Transverse colon (tissue), 4 donors: ENCODE data around the gene ITGB6. TPM values are rescaled to one million over a fixed set of nuclear protein-coding genes. Genes with fewer than 3 reads are reported as not detected.
A peak's percentile ranks its signal among the peaks of the same experiment; 100 is the strongest.

Source experiments
- DNase-seq: peaks from one replicate; pipeline ENCODE4 v3.0.0-alpha.2; 2019
- H3K27ac ChIP-seq, 4 donors: fragments of 200-600 bp; sonication (generic); 2 replicates each; pipeline ENCODE4 v1.5.1; 2016 to 2018; ENCODE audit warnings: inconsistent platforms in 4 of 4
- H3K27me3 ChIP-seq: fragments of 200-600 bp; sonication (generic); 2 replicates; pipeline ENCODE4 v1.5.1; 2017; ENCODE audit warnings: inconsistent platforms
- H3K36me3 ChIP-seq, 4 donors: fragments of 200-600 bp; sonication (generic); 2 replicates each; pipeline ENCODE4 v1.5.1; 2017 to 2019; ENCODE audit warnings: inconsistent platforms in 4 of 4
- H3K4me1 ChIP-seq, 4 donors: fragments of 200-600 bp; sonication (generic); 2 replicates each; pipeline ENCODE4 v1.5.1; 2017 to 2020; ENCODE audit warnings: inconsistent platforms in 4 of 4
- H3K4me3 ChIP-seq, 4 donors: fragments of 200-600 bp; sonication (generic); 1 replicate in 1 of 4; 2 replicates in 3 of 4; pipeline versions ENCODE4 v1.5.1 to v1.6.1; 2017 to 2019; ENCODE audit warnings: inconsistent platforms in 4 of 4
- H3K9me3 ChIP-seq, 2 donors: fragments of 200-600 bp; sonication (generic); 2 replicates each; pipeline ENCODE4 v1.5.1; 2017 to 2019; ENCODE audit warnings: inconsistent platforms in 2 of 2
- EP300 ChIP-seq: sonication (generic); formaldehyde crosslinking; IDR thresholded peaks from one replicate; pipeline ENCODE4 v1.6.1; 2017; ENCODE audit warnings: antibody characterized with exemption, low read depth
- POLR2A ChIP-seq: fragments of 450-650 bp; IDR thresholded peaks from one replicate; pipeline ENCODE4 v1.6.1; 2016; ENCODE audit warnings: antibody characterized with exemption, mild to moderate bottlenecking, moderate library complexity
- POLR2AphosphoS5 ChIP-seq, 3 donors: sonication (generic); formaldehyde crosslinking; IDR thresholded peaks; one replicate each; pipeline ENCODE4 v1.6.1; 2016; ENCODE audit warnings: antibody characterized with exemption in 3 of 3
- WGBS, 2 donors: methylation state at CpG; one replicate each; pipeline ENCODE4 v1.1.5; 2018; ENCODE audit warnings: low coverage in 1 of 2; 5-methylcytosine and 5-hydroxymethylcytosine counted together
- in situ Hi-C, 4 donors: fragments of 200-750 bp; cut with MboI; loops; one replicate each; pipeline versions ENCODE4 v1.15.0 to v1.15.1; 2017; ENCODE audit warnings: low sequenced_read_pairs in 3 of 4, low pct_ligation_motif_present in 1 of 4, low pct_unique_long_range_greater_than_20kb in 1 of 4
- intact Hi-C: fragments of 100-400 bp; cut with DNase I; formaldehyde crosslinking; loops from one replicate; pipeline ENCODE4 v1.15.1; 2023; ENCODE audit warnings: low total_unique reads
- total RNA-seq, 4 donors: library from RNA; depleted of rRNA; stranded (reverse); fragments of >200 nt; gene quantifications; one replicate each; pipeline ENCODE4 v1.1.0, GENCODE V29; 2016
- TF ChIP-seq, protein P1 (sequence below), 5 experiments: fragments of 200-600 bp in 3 of 5; fragments of 450-650 bp in 2 of 5; sonication (generic) in 3 of 5; IDR thresholded peaks; 1 replicate in 2 of 5; 2 replicates in 3 of 5; pipeline ENCODE4 v1.5.1; 2016 to 2017; ENCODE audit warnings: antibody characterized with exemption in 5 of 5, inconsistent platforms in 3 of 5, mild to moderate bottlenecking in 2 of 5, moderate library complexity in 1 of 5

Gene ITGB6
- total RNA-seq, 4 donors from 2014 or later, result 7.6 to 28.8 (median 20.2) TPM

DNA sequence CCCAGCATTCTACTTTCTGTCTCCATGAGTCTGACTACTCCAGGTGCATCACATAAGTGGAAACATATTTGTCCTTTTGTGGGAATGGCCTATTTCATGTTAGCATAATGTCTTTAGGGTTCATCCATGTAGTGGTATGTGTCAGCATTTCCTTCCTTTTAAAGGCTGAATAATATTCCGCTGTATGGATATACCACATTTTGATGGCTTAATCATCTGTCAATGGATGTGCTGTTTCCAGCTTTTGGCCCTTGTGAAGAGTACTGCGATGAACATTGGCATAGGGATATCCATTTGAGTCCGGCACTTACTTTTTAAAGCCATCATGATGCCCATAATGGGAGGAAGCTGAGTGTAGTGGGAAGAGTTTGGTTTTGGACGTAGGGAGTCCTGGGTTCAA is 6.4 kb upstream of the ITGB6 start:
- intact Hi-C loops (no loop called here), in situ Hi-C loops (no loop called here)
- Histone ChIP-seq H3K4me1 (peaks cover 13 to 50% (median 29%) of the 10 kb centered on the region in 4 donors), H3K27me3 (no peaks in the 10 kb centered on the region), H3K9me3 (no peaks in the 10 kb centered on the region), H3K36me3 (no peaks in the 10 kb centered on the region), H3K27ac (peak overlapping the region in 3 of 4 donors; percentile 71 to 74 (median 72)), H3K4me3 (no peak overlapping the region)
- TF ChIP-seq, protein P1, sequence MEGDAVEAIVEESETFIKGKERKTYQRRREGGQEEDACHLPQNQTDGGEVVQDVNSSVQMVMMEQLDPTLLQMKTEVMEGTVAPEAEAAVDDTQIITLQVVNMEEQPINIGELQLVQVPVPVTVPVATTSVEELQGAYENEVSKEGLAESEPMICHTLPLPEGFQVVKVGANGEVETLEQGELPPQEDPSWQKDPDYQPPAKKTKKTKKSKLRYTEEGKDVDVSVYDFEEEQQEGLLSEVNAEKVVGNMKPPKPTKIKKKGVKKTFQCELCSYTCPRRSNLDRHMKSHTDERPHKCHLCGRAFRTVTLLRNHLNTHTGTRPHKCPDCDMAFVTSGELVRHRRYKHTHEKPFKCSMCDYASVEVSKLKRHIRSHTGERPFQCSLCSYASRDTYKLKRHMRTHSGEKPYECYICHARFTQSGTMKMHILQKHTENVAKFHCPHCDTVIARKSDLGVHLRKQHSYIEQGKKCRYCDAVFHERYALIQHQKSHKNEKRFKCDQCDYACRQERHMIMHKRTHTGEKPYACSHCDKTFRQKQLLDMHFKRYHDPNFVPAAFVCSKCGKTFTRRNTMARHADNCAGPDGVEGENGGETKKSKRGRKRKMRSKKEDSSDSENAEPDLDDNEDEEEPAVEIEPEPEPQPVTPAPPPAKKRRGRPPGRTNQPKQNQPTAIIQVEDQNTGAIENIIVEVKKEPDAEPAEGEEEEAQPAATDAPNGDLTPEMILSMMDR (IDR thresholded peaks at IDR 0.05), result no peak
- TF ChIP-seq POLR2A (no peak), EP300 (no peak), POLR2AphosphoS5 (IDR thresholded peaks at IDR 0.05) (no peak)
- WGBS, 2 donors, result 29 to 94% methylated on average over 1 to 4 of the region's 4 CpGs
- DNase-seq, result no peak

DNA sequence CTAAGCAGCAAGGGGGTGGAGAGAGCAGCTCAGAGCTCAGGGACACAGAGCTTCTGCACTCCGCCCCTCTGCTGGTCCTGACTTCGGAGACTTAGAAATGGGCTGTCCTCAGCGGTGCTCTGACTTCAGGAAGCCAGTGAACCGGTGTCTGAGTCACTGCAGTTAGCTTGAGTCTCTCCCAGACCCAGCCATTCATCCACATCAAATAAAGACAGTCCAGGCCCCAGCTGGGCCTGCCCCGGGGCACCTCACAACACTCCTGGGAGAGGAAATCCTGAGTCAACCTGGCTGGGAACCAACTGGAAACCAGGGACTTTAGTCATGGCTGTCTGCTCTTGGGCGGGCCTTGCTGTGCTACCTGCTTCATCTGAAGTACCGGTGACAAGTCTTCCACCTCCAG is 5.4 kb upstream of the ITGB6 start:
- Histone ChIP-seq H3K4me3 (no peak overlapping the region), H3K27me3 (no peaks in the 10 kb centered on the region), H3K27ac (peak overlapping the region; percentile 62 to 74 (median 72)), H3K4me1 (peaks cover 13 to 44% (median 29%) of the 10 kb centered on the region in 4 donors), H3K36me3 (no peaks in the 10 kb centered on the region), H3K9me3 (no peaks in the 10 kb centered on the region)
- in situ Hi-C loops, result no loop called here
- intact Hi-C loops, result no loop called here
- TF ChIP-seq, protein P1 (IDR thresholded peaks at IDR 0.05), result no peak
- TF ChIP-seq POLR2AphosphoS5 (IDR thresholded peaks at IDR 0.05), result peak in 1 of 3 donors; percentile 51
- peak; percentile 16 for TF ChIP-seq POLR2A
- peak; percentile 81 for DNase-seq
- WGBS, 2 donors, result 44% methylated on average over 7 of the region's 7 CpGs; no CpG with 5 or more reads in 1 of the 2 donors

DNA sequence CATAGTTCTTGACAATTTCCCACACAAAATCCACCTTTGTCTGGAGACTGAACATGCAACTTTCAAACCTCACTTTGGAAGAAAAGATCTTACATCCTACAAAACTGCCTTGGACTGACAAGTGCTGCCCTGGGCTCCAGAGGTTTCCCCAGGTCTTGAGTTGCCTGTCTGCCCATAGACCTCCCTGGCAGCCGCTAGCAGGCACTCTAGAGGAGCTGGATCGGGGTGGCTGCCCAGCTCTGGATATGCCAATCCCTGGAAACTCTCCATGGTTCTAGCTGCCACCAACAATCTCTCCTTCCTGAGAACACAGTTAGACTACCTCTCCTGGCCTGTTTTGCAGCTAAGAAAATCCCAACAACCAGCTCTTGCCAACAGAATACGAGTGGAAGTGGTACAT is 3.4 kb upstream of the ITGB6 start:
- Histone ChIP-seq H3K27ac (no peak overlapping the region), H3K27me3 (no peaks in the 10 kb centered on the region), H3K4me1 (peaks cover 10 to 24% (median 20%) of the 10 kb centered on the region in 4 donors), H3K36me3 (no peaks in the 10 kb centered on the region), H3K9me3 (no peaks in the 10 kb centered on the region), H3K4me3 (no peak overlapping the region)
- WGBS, 2 donors, result 74% methylated on average over 3 of the region's 3 CpGs; no CpG with 5 or more reads in 1 of the 2 donors
- TF ChIP-seq, protein P1 (IDR thresholded peaks at IDR 0.05), result no peak
- TF ChIP-seq POLR2A (no peak), POLR2AphosphoS5 (IDR thresholded peaks at IDR 0.05) (no peak), EP300 (no peak)
- intact Hi-C loops (no loop called here), in situ Hi-C loops (no loop called here)
- no peak for DNase-seq

DNA sequence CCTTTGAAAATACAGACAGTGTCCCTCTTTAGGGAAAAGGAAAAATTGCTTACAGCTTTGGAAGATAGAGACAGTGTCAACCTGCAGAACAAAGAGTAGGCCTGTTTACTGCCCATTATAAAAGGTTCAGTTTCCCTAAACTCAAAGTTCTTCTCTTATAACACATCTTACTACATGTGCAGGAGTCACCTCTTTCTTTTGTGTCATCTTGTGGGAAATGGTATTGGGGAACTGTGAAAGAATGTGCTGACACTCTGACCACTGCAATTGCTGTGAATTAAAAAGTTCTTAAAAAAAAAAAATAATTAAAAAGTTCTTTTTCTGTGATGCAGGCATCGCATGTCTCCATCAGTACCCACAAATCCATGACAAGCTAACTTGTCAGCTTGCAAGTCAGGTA is 2.9 kb upstream of the ITGB6 start:
- H3K4me1 ChIP-seq, result peaks cover 6 to 24% (median 16%) of the 10 kb centered on the region in 4 donors
- no peaks in the 10 kb centered on the region for H3K9me3 ChIP-seq
- TF ChIP-seq POLR2A (no peak), EP300 (no peak), POLR2AphosphoS5 (IDR thresholded peaks at IDR 0.05) (no peak)
- TF ChIP-seq, protein P1 (IDR thresholded peaks at IDR 0.05), result no peak
- no peaks in the 10 kb centered on the region for H3K27me3 ChIP-seq
- 89 to 96% methylated on average over 1 of the region's 1 CpG for WGBS, 2 donors
- intact Hi-C loops, result no loop called here
- no peak for DNase-seq
- no peaks in the 10 kb centered on the region for H3K36me3 ChIP-seq
- H3K4me3 ChIP-seq, result no peak overlapping the region
- in situ Hi-C loops, result no loop called here
- H3K27ac ChIP-seq, result no peak overlapping the region
